ENCODE data around the gene DYNLT4. TPM values are rescaled to one million over a fixed set of nuclear protein-coding genes. Genes with fewer than 3 reads are reported as not detected.
A peak's percentile ranks its signal among the peaks of the same experiment; 100 is the strongest.

Gene DYNLT4
- total and polyA plus RNA-seq, 2 of the 13 experiments (the other 11 are each of a cell fraction or from before 2014, with no cell fraction given): 0.77 TPM; not detected in 1

DNA sequence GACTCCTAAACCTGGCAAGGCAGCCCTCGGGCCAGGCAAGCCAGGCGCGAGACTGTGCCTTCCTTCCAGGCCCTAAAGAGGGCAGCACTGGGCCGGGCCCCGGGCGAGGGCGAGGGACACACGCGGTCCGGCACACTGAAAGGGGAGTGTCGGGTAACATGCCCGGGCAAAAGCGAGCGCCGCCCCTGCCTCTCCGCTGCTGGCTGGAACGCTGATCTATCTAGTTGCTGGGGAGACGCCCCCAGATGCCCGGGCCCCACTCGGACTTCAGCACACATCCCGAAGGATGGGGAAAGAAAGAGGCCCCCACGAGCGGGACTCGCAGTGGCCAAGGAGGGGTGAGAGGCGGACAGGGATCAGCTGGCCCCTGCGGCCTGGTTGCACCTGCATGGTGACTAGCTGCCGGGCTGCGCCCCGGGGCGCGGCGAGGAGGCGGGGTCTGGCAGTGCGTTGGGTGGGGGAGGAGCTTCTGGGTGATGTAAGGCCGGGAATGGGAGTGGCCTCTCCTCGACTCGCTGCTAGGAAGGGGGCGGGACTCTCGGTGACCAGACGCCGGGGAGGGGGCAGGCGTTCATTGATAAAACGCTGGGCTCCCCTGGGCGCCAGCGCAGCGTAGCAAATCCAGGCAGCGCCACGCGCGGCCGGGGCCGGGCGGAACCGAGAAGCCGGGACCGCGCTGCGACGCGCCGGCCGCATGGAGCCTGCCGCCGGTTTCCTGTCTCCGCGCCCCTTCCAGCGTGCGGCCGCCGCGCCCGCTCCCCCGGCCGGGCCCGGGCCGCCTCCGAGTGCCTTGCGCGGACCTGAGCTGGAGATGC is 7.2 kb downstream of the DYNLT4 start, which contains the start of gene PLK3 (continued):
- TF ChIP-seq ZNF563 (CRISPR knock-in tag; IDR thresholded peaks at IDR 0.05) (peak; percentile 60; the same call in 1 of the 2 replicates), ZNF33B (CRISPR knock-in tag; IDR thresholded peaks at IDR 0.05) (no peak), ZNF75D (CRISPR knock-in tag; IDR thresholded peaks at IDR 0.05; ENCODE audit: borderline replicate concordance) (no peak), ZNF251 (CRISPR knock-in tag; IDR thresholded peaks at IDR 0.05) (no peak; the same call in 1 of the 2 replicates), ZNF547 (CRISPR knock-in tag; IDR thresholded peaks at IDR 0.05) (0 out of 2 replicates have a peak, but pooled peaks have one; percentile 3), ZNF749 (CRISPR knock-in tag; IDR thresholded peaks at IDR 0.05; ENCODE audit: borderline replicate concordance) (0 out of 2 replicates have a peak, but pooled peaks have one; percentile 23)
- TF ChIP-seq, protein P1, sequence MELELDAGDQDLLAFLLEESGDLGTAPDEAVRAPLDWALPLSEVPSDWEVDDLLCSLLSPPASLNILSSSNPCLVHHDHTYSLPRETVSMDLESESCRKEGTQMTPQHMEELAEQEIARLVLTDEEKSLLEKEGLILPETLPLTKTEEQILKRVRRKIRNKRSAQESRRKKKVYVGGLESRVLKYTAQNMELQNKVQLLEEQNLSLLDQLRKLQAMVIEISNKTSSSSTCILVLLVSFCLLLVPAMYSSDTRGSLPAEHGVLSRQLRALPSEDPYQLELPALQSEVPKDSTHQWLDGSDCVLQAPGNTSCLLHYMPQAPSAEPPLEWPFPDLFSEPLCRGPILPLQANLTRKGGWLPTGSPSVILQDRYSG (CRISPR knock-in tag; IDR thresholded peaks at IDR 0.05): no peak; the same call in 1 of the 2 replicates
- TF ChIP-seq, protein P2, sequence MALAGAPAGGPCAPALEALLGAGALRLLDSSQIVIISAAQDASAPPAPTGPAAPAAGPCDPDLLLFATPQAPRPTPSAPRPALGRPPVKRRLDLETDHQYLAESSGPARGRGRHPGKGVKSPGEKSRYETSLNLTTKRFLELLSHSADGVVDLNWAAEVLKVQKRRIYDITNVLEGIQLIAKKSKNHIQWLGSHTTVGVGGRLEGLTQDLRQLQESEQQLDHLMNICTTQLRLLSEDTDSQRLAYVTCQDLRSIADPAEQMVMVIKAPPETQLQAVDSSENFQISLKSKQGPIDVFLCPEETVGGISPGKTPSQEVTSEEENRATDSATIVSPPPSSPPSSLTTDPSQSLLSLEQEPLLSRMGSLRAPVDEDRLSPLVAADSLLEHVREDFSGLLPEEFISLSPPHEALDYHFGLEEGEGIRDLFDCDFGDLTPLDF (CRISPR knock-in tag; IDR thresholded peaks at IDR 0.05): no peak; the same call in 1 of the 2 replicates
- TF ChIP-seq, protein P3, sequence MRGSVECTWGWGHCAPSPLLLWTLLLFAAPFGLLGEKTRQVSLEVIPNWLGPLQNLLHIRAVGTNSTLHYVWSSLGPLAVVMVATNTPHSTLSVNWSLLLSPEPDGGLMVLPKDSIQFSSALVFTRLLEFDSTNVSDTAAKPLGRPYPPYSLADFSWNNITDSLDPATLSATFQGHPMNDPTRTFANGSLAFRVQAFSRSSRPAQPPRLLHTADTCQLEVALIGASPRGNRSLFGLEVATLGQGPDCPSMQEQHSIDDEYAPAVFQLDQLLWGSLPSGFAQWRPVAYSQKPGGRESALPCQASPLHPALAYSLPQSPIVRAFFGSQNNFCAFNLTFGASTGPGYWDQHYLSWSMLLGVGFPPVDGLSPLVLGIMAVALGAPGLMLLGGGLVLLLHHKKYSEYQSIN (CRISPR knock-in tag; IDR thresholded peaks at IDR 0.05; ENCODE audit: borderline replicate concordance): no peak
- TF ChIP-seq, protein P4, sequence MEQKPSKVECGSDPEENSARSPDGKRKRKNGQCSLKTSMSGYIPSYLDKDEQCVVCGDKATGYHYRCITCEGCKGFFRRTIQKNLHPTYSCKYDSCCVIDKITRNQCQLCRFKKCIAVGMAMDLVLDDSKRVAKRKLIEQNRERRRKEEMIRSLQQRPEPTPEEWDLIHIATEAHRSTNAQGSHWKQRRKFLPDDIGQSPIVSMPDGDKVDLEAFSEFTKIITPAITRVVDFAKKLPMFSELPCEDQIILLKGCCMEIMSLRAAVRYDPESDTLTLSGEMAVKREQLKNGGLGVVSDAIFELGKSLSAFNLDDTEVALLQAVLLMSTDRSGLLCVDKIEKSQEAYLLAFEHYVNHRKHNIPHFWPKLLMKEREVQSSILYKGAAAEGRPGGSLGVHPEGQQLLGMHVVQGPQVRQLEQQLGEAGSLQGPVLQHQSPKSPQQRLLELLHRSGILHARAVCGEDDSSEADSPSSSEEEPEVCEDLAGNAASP (CRISPR knock-in tag; IDR thresholded peaks at IDR 0.05; ENCODE audit: borderline replicate concordance): peak; percentile 80; the same call in 1 of the 2 replicates
- TF ChIP-seq, protein P5, sequence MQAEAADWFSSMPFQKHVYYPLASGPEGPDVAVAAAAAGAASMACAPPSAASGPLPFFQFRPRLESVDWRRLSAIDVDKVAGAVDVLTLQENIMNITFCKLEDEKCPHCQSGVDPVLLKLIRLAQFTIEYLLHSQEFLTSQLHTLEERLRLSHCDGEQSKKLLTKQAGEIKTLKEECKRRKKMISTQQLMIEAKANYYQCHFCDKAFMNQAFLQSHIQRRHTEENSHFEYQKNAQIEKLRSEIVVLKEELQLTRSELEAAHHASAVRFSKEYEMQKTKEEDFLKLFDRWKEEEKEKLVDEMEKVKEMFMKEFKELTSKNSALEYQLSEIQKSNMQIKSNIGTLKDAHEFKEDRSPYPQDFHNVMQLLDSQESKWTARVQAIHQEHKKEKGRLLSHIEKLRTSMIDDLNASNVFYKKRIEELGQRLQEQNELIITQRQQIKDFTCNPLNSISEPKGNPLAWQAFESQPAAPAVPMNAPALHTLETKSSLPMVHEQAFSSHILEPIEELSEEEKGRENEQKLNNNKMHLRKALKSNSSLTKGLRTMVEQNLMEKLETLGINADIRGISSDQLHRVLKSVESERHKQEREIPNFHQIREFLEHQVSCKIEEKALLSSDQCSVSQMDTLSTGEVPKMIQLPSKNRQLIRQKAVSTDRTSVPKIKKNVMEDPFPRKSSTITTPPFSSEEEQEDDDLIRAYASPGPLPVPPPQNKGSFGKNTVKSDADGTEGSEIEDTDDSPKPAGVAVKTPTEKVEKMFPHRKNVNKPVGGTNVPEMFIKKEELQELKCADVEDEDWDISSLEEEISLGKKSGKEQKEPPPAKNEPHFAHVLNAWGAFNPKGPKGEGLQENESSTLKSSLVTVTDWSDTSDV (CRISPR knock-in tag; IDR thresholded peaks at IDR 0.05): peak; percentile 91; the same call in 1 of the 2 replicates
- TF ChIP-seq, protein P6, sequence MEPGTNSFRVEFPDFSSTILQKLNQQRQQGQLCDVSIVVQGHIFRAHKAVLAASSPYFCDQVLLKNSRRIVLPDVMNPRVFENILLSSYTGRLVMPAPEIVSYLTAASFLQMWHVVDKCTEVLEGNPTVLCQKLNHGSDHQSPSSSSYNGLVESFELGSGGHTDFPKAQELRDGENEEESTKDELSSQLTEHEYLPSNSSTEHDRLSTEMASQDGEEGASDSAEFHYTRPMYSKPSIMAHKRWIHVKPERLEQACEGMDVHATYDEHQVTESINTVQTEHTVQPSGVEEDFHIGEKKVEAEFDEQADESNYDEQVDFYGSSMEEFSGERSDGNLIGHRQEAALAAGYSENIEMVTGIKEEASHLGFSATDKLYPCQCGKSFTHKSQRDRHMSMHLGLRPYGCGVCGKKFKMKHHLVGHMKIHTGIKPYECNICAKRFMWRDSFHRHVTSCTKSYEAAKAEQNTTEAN (CRISPR knock-in tag; conservative IDR thresholded peaks at IDR 0.05): no peak
- TF ChIP-seq, protein P7, sequence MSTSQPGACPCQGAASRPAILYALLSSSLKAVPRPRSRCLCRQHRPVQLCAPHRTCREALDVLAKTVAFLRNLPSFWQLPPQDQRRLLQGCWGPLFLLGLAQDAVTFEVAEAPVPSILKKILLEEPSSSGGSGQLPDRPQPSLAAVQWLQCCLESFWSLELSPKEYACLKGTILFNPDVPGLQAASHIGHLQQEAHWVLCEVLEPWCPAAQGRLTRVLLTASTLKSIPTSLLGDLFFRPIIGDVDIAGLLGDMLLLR (CRISPR knock-in tag; IDR thresholded peaks at IDR 0.05): no peak; the same call in none of the 2 replicates
- TF ChIP-seq, protein P8, sequence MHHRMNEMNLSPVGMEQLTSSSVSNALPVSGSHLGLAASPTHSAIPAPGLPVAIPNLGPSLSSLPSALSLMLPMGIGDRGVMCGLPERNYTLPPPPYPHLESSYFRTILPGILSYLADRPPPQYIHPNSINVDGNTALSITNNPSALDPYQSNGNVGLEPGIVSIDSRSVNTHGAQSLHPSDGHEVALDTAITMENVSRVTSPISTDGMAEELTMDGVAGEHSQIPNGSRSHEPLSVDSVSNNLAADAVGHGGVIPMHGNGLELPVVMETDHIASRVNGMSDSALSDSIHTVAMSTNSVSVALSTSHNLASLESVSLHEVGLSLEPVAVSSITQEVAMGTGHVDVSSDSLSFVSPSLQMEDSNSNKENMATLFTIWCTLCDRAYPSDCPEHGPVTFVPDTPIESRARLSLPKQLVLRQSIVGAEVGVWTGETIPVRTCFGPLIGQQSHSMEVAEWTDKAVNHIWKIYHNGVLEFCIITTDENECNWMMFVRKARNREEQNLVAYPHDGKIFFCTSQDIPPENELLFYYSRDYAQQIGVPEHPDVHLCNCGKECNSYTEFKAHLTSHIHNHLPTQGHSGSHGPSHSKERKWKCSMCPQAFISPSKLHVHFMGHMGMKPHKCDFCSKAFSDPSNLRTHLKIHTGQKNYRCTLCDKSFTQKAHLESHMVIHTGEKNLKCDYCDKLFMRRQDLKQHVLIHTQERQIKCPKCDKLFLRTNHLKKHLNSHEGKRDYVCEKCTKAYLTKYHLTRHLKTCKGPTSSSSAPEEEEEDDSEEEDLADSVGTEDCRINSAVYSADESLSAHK (CRISPR knock-in tag; IDR thresholded peaks at IDR 0.05; ENCODE audit: borderline replicate concordance): no peak
